ENCODE data around the gene SIAH1. TPM values are rescaled to one million over a fixed set of nuclear protein-coding genes. Genes with fewer than 3 reads are reported as not detected.
"Not testable (repeated sequence)": the region's sequence is repeated elsewhere in the genome, so short reads cannot be mapped to it uniquely, and the experiment has no call there.

SIAH1 gene
- total and polyA plus RNA-seq, 2 donors (not counting 1 experiment from before 2014, with no cell fraction given), result 21.4 to 59.1 TPM

DNA sequence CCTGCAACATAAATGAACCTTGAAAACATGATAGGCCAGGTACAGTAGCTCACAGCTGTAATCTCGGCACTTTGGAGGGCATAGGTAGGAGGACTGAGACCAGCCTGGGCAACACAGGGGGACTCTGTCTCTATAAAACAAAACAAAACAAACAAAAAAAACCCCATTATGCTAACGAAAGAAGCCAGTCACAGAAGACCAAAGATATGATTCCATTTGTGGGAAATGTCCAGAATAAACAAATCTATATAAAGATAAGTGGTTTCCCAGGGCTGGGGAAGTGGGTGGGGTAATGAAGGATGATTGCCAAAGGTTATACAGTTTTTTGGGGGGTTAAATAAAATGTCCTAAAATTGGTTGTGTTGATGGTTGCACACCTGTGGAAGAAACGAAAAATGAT, 36.5 kb upstream of the SIAH1 start:
- no peak overlapping the region for H3K4me3 ChIP-seq (replicated peaks in 1 of 4; ENCODE audit: control extremely low read depth in 1 of 4, insufficient read depth in 1 of 4, low read depth in 3 of 4, low read length in 4 of 4)
- DNase-seq (ENCODE audit: low read depth in 2 of 2), result peak in 1 of 2 donors; percentile 33
- no peak overlapping the region for H2AFZ ChIP-seq (ENCODE audit: low read length)
- no peaks in the 10 kb centered on the region for H4K20me1 ChIP-seq (ENCODE audit: control insufficient read depth, extremely low read depth, insufficient read depth, low read length)
- H3K27me3 ChIP-seq (ENCODE audit: control insufficient read depth, insufficient read depth, low read length), result no peaks in the 10 kb centered on the region
- H3K4me1 ChIP-seq (ENCODE audit: control insufficient read depth, extremely low read depth, insufficient read depth, low read length), result no peaks in the 10 kb centered on the region
- H3K36me3 ChIP-seq (ENCODE audit: control insufficient read depth, insufficient read depth, low read length), result no peaks in the 10 kb centered on the region
- H3K9me3 ChIP-seq (ENCODE audit: control insufficient read depth, insufficient read depth, low read depth, low read length), result no peaks in the 10 kb centered on the region
- H3K27ac ChIP-seq (ENCODE audit: insufficient read depth, low read length), result no peak overlapping the region
- no peaks in the 10 kb centered on the region for H3K79me2 ChIP-seq (ENCODE audit: control insufficient read depth, insufficient read depth, low read length)
- TF ChIP-seq, protein P1, sequence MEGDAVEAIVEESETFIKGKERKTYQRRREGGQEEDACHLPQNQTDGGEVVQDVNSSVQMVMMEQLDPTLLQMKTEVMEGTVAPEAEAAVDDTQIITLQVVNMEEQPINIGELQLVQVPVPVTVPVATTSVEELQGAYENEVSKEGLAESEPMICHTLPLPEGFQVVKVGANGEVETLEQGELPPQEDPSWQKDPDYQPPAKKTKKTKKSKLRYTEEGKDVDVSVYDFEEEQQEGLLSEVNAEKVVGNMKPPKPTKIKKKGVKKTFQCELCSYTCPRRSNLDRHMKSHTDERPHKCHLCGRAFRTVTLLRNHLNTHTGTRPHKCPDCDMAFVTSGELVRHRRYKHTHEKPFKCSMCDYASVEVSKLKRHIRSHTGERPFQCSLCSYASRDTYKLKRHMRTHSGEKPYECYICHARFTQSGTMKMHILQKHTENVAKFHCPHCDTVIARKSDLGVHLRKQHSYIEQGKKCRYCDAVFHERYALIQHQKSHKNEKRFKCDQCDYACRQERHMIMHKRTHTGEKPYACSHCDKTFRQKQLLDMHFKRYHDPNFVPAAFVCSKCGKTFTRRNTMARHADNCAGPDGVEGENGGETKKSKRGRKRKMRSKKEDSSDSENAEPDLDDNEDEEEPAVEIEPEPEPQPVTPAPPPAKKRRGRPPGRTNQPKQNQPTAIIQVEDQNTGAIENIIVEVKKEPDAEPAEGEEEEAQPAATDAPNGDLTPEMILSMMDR (conservative IDR thresholded peaks at IDR 0.05 in 1 of 2, IDR thresholded peaks at IDR 0.05 in 1 of 2; ENCODE audit: low read depth in 1 of 2, low read length in 2 of 2), result no peak
- no peak for TF ChIP-seq EZH2 (IDR thresholded peaks at IDR 0.05; ENCODE audit: low read length, missing control alignments)
- no peak overlapping the region for H3K9ac ChIP-seq (ENCODE audit: insufficient read depth, low read length)
- peak overlapping the region; percentile 25 for H3K4me2 ChIP-seq (ENCODE audit: extremely low read depth, insufficient read depth, low read length)

GRCh38 chr16:48420437-48420836, 35.2 kb upstream of the SIAH1 start:
- Histone ChIP-seq H3K9me3 (ENCODE audit: control insufficient read depth, insufficient read depth, low read depth, low read length) (no peaks in the 10 kb centered on the region), H3K9ac (ENCODE audit: insufficient read depth, low read length) (no peak overlapping the region), H3K27me3 (ENCODE audit: control insufficient read depth, insufficient read depth, low read length) (no peaks in the 10 kb centered on the region), H3K27ac (ENCODE audit: insufficient read depth, low read length) (no peak overlapping the region), H4K20me1 (ENCODE audit: control insufficient read depth, extremely low read depth, insufficient read depth, low read length) (no peaks in the 10 kb centered on the region), H3K79me2 (ENCODE audit: control insufficient read depth, insufficient read depth, low read length) (no peaks in the 10 kb centered on the region), H3K4me2 (ENCODE audit: extremely low read depth, insufficient read depth, low read length) (no peak overlapping the region), H3K4me1 (ENCODE audit: control insufficient read depth, extremely low read depth, insufficient read depth, low read length) (no peaks in the 10 kb centered on the region), H3K4me3 (replicated peaks in 1 of 4; ENCODE audit: control extremely low read depth in 1 of 4, insufficient read depth in 1 of 4, low read depth in 3 of 4, low read length in 4 of 4) (no peak overlapping the region), H3K36me3 (ENCODE audit: control insufficient read depth, insufficient read depth, low read length) (no peaks in the 10 kb centered on the region), H2AFZ (ENCODE audit: low read length) (no peak overlapping the region)
- no peak for DNase-seq (ENCODE audit: low read depth in 2 of 2)
- no peak for TF ChIP-seq EZH2 (IDR thresholded peaks at IDR 0.05; ENCODE audit: low read length, missing control alignments)
- TF ChIP-seq, protein P1 (conservative IDR thresholded peaks at IDR 0.05 in 1 of 2, IDR thresholded peaks at IDR 0.05 in 1 of 2; ENCODE audit: low read depth in 1 of 2, low read length in 2 of 2), result no peak

- not testable (repeated sequence) for H3K4me1 ChIP-seq (ENCODE audit: control insufficient read depth, extremely low read depth, insufficient read depth, low read length); H3K9me3 ChIP-seq (ENCODE audit: control insufficient read depth, insufficient read depth, low read depth, low read length); H3K9ac ChIP-seq (ENCODE audit: insufficient read depth, low read length)
These were observed 31.4 kb upstream of the SIAH1 start for GRCh38 chr16:48416617-48417016.

More at GRCh38 chr16:48416617-48417016, 31.4 kb upstream of the SIAH1 start:
- not testable (repeated sequence) for H3K79me2 ChIP-seq (ENCODE audit: control insufficient read depth, insufficient read depth, low read length); H2AFZ ChIP-seq (ENCODE audit: low read length); H3K27me3 ChIP-seq (ENCODE audit: control insufficient read depth, insufficient read depth, low read length); DNase-seq (ENCODE audit: low read depth in 2 of 2); H3K36me3 ChIP-seq (ENCODE audit: control insufficient read depth, insufficient read depth, low read length); H3K27ac ChIP-seq (ENCODE audit: insufficient read depth, low read length); H3K4me3 ChIP-seq (replicated peaks in 1 of 4; ENCODE audit: control extremely low read depth in 1 of 4, insufficient read depth in 1 of 4, low read depth in 3 of 4, low read length in 4 of 4); H3K4me2 ChIP-seq (ENCODE audit: extremely low read depth, insufficient read depth, low read length); H4K20me1 ChIP-seq (ENCODE audit: control insufficient read depth, extremely low read depth, insufficient read depth, low read length)

Measured in fibroblast of lung (primary cell).